SU-DHL-6 (cell line): ENCODE results near the gene FOXD4L3.
"Not testable (repeated sequence)": the region's sequence is repeated elsewhere in the genome, so short reads cannot be mapped to it uniquely, and the experiment has no call there.

Experiments used
- H2AFZ ChIP-seq: fragments of 200-600 bp; sonication (generic); 2 replicates; pipeline ENCODE4 v1.6.1; 2014; ENCODE audit warnings: low read depth, mild to moderate bottlenecking, moderate library complexity, mixed read lengths, antibody characterized with exemption, low read length; ENCODE audit not compliant: severe bottlenecking
- H3F3A ChIP-seq: fragments of 200-600 bp; shearing (Covaris generic); 2 replicates; pipeline ENCODE4 v1.6.0; 2016; ENCODE audit warnings: antibody characterized with exemption, mild to moderate bottlenecking; ENCODE audit not compliant: insufficient read depth
- H3K27ac ChIP-seq: fragments of 200-600 bp; sonication (generic); 2 replicates; pipeline ENCODE4 v1.5.1; 2016; ENCODE audit warnings: low read depth, mild to moderate bottlenecking, low read length, moderate library complexity, mixed read lengths
- H3K27me3 ChIP-seq: fragments of 200-600 bp; sonication (generic), shearing (Covaris generic); 2 replicates; pipeline ENCODE4 v1.6.0; 2014; ENCODE audit warnings: mild to moderate bottlenecking, low read length
- H3K36me3 ChIP-seq: fragments of 200-600 bp; sonication (generic); 2 replicates; pipeline ENCODE4 v1.6.1; 2014; ENCODE audit warnings: mild to moderate bottlenecking, low read length, mixed read lengths
- H3K4me2 ChIP-seq: fragments of 300-600, 200-600 bp; shearing (Covaris generic), sonication (generic); 2 replicates; pipeline ENCODE4 v1.6.0; 2014; ENCODE audit warnings: low read length, low read depth, mild to moderate bottlenecking; ENCODE audit not compliant: poor library complexity, severe bottlenecking
- H3K4me3 ChIP-seq: fragments of 200-600 bp; sonication (generic); 2 replicates; pipeline ENCODE4 v1.5.1; 2014; ENCODE audit warnings: antibody characterized with exemption, low read length, mild to moderate bottlenecking, mixed read lengths; ENCODE audit not compliant: insufficient read depth, poor library complexity, severe bottlenecking
- H3K79me2 ChIP-seq: fragments of 200-600 bp; sonication (generic); 2 replicates; pipeline ENCODE4 v1.6.1; 2014; ENCODE audit warnings: mild to moderate bottlenecking, low read length, moderate library complexity; ENCODE audit not compliant: insufficient read depth
- H3K9ac ChIP-seq: fragments of 200-600 bp; sonication (generic); 2 replicates; pipeline ENCODE4 v1.7.0; 2014; ENCODE audit warnings: mild to moderate bottlenecking, low read length
- H3K9me2 ChIP-seq: fragments of 200-600 bp; sonication (generic); replicated peaks from 2 replicates; pipeline ENCODE4 v1.6.1; 2014; ENCODE audit warnings: low read length; ENCODE audit not compliant: insufficient read depth
- H3K9me3 ChIP-seq: fragments of 200-600 bp; sonication (generic); 2 replicates; pipeline ENCODE4 v1.6.1; 2014; ENCODE audit warnings: low read length, mixed read lengths; ENCODE audit not compliant: insufficient read depth
- H4K20me1 ChIP-seq: fragments of 200-600 bp; sonication (generic); 2 replicates; pipeline ENCODE4 v1.6.1; 2014; ENCODE audit warnings: low read depth, mild to moderate bottlenecking, antibody characterized with exemption, low read length, moderate library complexity, mixed read lengths

The FOXD4L3 gene

DNA sequence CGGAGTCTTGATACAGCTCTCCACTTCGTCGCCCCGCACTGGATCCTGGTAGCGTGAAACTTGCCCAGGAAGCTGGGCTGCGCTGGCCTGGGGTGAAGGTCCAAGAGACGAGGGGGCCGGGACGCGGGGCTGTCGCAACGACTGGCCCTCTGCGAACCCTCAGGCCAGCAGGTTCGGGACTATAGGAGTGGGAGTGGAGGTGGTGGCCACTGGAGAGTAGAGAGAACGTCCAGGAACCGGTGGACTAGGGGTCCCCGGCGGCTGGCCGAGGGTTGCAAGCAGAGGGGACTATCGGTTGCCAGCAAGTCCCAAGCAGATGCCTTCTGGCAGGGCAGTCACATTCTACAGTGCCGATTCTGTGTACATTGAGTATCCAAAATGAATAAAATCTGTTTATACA lies 5.0 kb downstream of the FOXD4L3 start:
- H2AFZ ChIP-seq, H3K79me2 ChIP-seq, H3K27me3 ChIP-seq, H3F3A ChIP-seq, H3K27ac ChIP-seq, H3K4me2 ChIP-seq, H3K4me3 ChIP-seq, H3K9me3 ChIP-seq, H3K9me2 ChIP-seq, H3K36me3 ChIP-seq, H3K9ac ChIP-seq, H4K20me1 ChIP-seq: not testable (repeated sequence)

DNA sequence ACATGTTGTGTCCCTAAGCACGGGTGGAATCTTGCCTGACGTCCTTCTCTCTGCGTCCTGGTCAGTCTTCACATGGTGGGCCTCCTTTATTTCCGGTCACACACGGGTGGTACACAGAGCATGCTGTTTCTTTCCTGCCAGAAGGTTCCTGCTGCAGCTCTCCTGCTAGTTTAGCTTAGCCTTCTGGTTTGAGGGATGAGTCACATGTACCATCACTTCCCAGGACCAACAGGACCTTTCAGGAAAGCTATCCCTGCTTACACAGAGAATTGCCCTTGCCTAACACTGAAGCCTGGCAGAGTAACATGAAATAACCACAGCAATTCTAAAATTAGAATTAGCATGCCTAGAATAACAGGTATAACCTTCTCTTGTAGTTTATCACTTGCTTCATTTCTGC lies 8.5 kb downstream of the FOXD4L3 start:
- not testable (repeated sequence) for H4K20me1 ChIP-seq, H3K4me3 ChIP-seq, H2AFZ ChIP-seq, H3K9me2 ChIP-seq, H3K4me2 ChIP-seq, H3K27ac ChIP-seq, H3K9me3 ChIP-seq, H3K27me3 ChIP-seq, H3K36me3 ChIP-seq, H3K79me2 ChIP-seq, H3K9ac ChIP-seq, H3F3A ChIP-seq

DNA sequence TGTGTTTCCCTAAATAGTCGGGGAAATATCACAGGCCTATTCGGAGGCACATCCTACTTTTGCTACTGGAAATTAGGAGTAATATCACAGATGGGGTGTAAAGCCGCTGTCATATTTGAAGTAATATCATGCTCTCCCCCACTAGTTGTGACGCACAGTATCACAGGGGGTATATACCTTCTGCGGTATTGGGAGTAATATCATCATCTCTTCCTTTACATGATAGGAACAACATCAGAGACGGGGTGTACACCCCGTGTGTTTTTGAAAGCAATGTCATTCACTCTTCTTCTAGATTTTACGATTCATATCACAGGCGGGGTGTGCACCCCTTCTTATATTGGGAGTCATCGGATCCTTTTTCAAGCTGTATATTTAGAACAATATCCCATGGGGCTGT lies 15.5 kb downstream of the FOXD4L3 start:
- not testable (repeated sequence) for H3K27ac ChIP-seq, H3F3A ChIP-seq, H3K79me2 ChIP-seq, H3K4me3 ChIP-seq, H2AFZ ChIP-seq, H3K9ac ChIP-seq, H3K27me3 ChIP-seq, H3K9me2 ChIP-seq, H3K9me3 ChIP-seq, H4K20me1 ChIP-seq, H3K4me2 ChIP-seq, H3K36me3 ChIP-seq

DNA sequence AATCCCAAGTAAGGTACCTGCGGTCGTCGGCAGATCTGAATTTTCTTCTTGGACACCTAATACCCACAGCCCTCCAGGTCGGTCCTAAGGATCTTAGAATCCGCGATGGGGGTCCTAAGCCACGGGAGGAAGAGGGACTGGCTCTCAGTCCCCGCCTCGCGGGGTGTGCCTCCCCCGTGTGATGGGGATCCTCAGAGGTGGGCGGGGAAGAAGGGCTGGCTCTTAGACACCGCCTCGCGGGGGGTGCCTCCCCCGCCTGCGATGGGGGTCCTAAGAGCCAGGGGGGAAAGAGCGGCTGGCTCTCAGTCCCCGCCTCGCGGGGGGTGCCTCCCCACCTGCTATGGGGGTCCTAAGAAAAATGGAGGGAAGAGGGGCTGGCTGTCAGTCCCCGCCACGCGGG lies 21.1 kb downstream of the FOXD4L3 start:
- not testable (repeated sequence) for H3K79me2 ChIP-seq, H3K4me3 ChIP-seq, H3K9ac ChIP-seq, H3K27me3 ChIP-seq, H3K9me3 ChIP-seq, H3K27ac ChIP-seq, H3K36me3 ChIP-seq, H2AFZ ChIP-seq, H3K4me2 ChIP-seq, H4K20me1 ChIP-seq, H3F3A ChIP-seq, H3K9me2 ChIP-seq

DNA sequence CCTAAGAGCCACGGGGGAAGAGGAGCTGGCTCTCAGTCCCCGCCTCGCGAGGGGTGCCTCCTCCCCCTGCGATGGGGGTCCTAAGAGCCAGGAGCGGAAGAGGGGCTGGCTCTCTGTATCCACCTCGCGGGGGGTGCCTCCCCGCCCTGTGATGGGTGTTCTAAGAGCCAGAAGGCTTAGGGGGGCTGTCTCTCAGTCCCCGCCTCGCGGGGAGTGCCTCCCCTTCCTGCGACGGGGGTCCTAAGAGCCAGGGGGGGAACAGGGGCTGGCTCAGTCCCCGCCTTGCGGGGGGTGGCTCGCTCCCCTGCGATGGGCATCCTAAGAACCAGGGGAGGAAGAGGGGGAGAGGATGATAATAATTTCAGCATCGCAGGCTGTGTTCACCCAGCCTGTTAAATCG lies 21.9 kb downstream of the FOXD4L3 start:
- H3F3A ChIP-seq, H3K36me3 ChIP-seq, H3K9ac ChIP-seq, H3K27me3 ChIP-seq, H3K4me3 ChIP-seq, H4K20me1 ChIP-seq, H2AFZ ChIP-seq, H3K27ac ChIP-seq, H3K9me3 ChIP-seq, H3K4me2 ChIP-seq, H3K79me2 ChIP-seq, H3K9me2 ChIP-seq: not testable (repeated sequence)

DNA sequence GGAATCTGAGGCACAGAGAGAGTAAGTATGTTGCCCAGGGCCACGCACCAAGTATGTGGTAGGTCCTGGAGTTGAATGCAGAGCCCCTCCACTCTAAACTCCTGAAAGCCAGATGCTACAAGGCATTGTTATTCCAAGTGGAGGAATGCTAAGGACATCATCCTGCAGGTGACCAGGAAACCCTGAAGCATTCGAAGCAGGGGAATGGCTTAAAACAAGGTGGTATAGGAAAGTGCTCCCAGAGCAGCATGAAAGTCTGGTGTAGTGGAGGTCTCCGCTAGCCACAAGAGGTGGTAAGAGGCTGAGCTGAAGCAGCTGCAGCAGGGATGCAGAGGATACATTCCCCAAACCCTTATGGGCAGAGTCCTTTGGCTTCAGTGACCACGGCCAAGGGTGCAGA lies 26.4 kb downstream of the FOXD4L3 start:
- H3K36me3 ChIP-seq, H3K79me2 ChIP-seq, H3K9me3 ChIP-seq, H3K9me2 ChIP-seq, H3F3A ChIP-seq, H4K20me1 ChIP-seq, H3K9ac ChIP-seq, H3K27me3 ChIP-seq, H3K27ac ChIP-seq, H3K4me2 ChIP-seq, H3K4me3 ChIP-seq, H2AFZ ChIP-seq: not testable (repeated sequence)

DNA sequence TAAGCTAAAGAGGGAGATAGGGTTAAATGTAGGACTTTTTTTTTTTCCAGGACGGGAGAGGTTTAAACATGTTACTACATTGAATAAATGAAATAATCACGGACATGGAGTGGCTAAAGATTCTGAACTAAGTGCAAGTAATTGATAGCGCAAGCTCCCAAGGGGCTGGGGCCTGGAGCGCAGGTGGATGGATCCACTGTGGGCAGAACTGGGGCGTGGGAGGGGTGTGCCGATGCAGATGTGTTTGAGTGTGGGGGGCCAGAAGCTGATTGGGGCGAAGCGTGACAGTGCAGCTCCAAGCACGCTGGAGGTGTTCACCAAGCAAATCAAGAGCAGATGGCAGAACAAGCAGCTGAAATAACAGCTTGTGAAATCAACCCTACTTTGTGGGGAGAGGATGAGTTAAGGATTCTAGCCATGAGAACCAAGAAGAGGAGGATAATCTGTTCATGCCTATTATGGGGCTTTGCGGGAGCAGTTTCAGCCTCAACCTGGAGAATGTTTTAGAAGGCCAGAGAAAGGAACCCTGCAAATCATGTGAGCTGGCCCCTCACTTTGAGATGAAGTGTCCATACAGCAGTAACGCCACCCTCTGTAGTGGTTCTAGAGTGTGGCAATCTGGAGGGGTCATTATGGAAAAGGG lies 28.0 kb downstream of the FOXD4L3 start:
- not testable (repeated sequence) for H3K4me2 ChIP-seq, H3K9ac ChIP-seq, H4K20me1 ChIP-seq, H3K4me3 ChIP-seq, H3K27ac ChIP-seq, H3K9me3 ChIP-seq, H3K79me2 ChIP-seq, H3K9me2 ChIP-seq, H3K27me3 ChIP-seq, H3K36me3 ChIP-seq, H2AFZ ChIP-seq, H3F3A ChIP-seq

DNA sequence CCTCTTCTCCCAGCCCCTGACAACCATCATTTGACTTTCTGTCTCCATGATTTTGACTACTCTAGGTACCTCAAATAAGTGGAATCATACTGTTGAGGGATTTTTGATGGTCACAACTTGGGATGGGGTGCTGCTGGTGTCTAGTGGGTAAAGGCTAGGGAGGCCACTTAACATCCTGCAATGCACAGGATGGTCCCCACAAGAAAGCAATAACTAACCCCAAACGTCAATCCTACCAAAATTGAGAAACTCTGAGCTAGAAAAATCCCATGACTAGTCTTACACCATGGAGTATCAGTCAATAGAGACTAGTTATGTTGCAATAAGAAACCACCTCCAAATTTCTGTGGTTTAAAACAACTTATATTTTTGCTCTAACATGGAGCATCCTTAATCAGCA lies 29.5 kb downstream of the FOXD4L3 start:
- not testable (repeated sequence) for H3K4me3 ChIP-seq, H2AFZ ChIP-seq, H3K9me3 ChIP-seq, H3K4me2 ChIP-seq, H4K20me1 ChIP-seq, H3K27ac ChIP-seq, H3K79me2 ChIP-seq, H3K9me2 ChIP-seq, H3K27me3 ChIP-seq, H3K36me3 ChIP-seq, H3F3A ChIP-seq, H3K9ac ChIP-seq
